Subcutaneous abdominal adipose tissue (tissue), 5 donors: ENCODE data around the gene SH3RF3.
A peak's percentile ranks its signal among the peaks of the same experiment; 100 is the strongest.

Source experiments
- H3K27ac ChIP-seq: one replicate; pipeline ENCODE4 v1.7.0; 2013; ENCODE audit warnings: low read depth, mild to moderate bottlenecking, inconsistent platforms, low read length, moderate library complexity
- H3K27me3 ChIP-seq, 5 donors: one replicate each; pipeline ENCODE4 v1.7.0; 2013; ENCODE audit warnings: low read length in 5 of 5, inconsistent platforms in 1 of 5; ENCODE audit not compliant: control insufficient read depth in 5 of 5, insufficient read depth in 4 of 5
- H3K36me3 ChIP-seq, 5 donors: one replicate each; pipeline ENCODE4 v1.7.0; 2013; ENCODE audit warnings: low read length in 5 of 5; ENCODE audit not compliant: control insufficient read depth in 5 of 5, insufficient read depth in 5 of 5
- H3K4me1 ChIP-seq, 5 donors: one replicate each; pipeline ENCODE4 v1.7.0; 2013; ENCODE audit warnings: low read length in 5 of 5, mild to moderate bottlenecking in 3 of 5, moderate library complexity in 1 of 5; ENCODE audit not compliant: control insufficient read depth in 5 of 5, insufficient read depth in 5 of 5
- H3K4me3 ChIP-seq, 5 donors: one replicate each; pipeline ENCODE4 v1.7.0; 2013; ENCODE audit warnings: low read length in 5 of 5, low read depth in 1 of 5
- H3K9ac ChIP-seq, 5 donors: one replicate each; pipeline ENCODE4 v1.7.0; 2013; ENCODE audit warnings: low read length in 5 of 5, mild to moderate bottlenecking in 4 of 5, moderate library complexity in 3 of 5
- H3K9me3 ChIP-seq, 5 donors: one replicate each; pipeline ENCODE4 v1.7.0; 2013; ENCODE audit warnings: low read length in 5 of 5; ENCODE audit not compliant: control insufficient read depth in 5 of 5
- donor health status: healthy.
- donor health status: healthy.
- donor health status: healthy.
- donor health status: healthy.
- donor health status: healthy.

The SH3RF3 gene

DNA sequence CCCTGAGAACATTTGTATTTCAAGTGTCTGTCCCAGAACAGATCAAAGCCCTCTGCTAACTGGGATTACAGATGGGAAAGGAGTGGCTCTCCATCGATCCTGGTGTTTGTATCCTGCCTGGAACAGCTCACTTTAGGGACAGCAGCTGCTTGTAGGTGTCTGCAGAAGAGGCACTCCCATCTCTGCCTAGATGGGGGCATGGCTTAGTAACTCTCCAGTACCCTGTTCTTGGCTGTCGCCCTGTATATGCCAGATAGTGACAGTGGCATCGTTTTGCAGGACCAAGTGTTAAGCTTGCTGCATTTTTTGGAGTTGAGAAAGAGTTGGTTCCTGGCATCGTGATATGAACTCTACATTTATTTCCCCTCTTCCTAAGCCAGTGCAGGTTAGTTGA, 189.9 kb downstream of the SH3RF3 start:
- peak overlapping the region in 3 of 5 donors; percentile 16 to 35 (median 27) for H3K9ac ChIP-seq
- peaks cover 30 to 54% (median 48%) of the 10 kb centered on the region in 5 donors for H3K4me1 ChIP-seq
- H3K27me3 ChIP-seq, result no peaks in the 10 kb centered on the region
- H3K27ac ChIP-seq, result peak overlapping the region; percentile 81
- H3K36me3 ChIP-seq, result no peaks in the 10 kb centered on the region
- H3K4me3 ChIP-seq, result peak overlapping the region in 1 of 5 donors; percentile 12
- no peaks in the 10 kb centered on the region for H3K9me3 ChIP-seq

DNA sequence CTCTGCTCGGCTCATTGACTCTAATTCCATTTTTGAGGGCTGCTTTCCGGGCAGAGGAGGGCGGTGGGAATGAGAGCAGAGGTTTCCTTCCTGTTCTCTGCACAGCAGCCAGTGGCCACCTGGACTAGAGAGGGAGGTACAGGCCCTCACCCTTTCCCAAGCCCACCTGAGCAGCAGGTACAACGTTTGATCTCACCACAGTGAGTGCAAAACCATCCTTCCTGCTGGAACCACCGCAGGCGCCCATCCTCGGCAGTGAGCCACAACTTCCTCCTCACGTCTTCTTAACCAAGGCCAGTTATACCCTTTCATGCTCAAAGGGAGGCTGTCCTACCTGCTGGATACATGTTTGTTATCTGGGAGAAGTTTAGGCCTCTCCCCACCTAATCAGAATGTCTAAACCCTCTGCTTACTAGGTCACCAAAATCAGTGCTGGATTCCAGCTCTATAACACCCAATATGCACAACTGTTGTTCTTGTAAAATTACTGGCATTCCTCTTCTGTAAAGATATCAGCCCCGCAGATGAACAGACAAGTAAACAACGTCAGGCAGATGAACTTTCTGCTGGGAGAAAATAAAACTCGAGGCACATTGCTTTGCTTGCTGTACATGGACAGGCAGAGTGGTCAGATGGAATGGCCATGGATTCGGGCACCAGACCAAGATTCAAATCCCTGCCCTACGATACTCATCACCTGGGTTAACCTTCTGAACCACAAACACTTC, 191.4 kb downstream of the SH3RF3 start:
- Histone ChIP-seq H3K4me1 (peaks cover 34 to 68% (median 61%) of the 10 kb centered on the region in 5 donors), H3K27ac (no peak overlapping the region), H3K4me3 (no peak overlapping the region)

DNA sequence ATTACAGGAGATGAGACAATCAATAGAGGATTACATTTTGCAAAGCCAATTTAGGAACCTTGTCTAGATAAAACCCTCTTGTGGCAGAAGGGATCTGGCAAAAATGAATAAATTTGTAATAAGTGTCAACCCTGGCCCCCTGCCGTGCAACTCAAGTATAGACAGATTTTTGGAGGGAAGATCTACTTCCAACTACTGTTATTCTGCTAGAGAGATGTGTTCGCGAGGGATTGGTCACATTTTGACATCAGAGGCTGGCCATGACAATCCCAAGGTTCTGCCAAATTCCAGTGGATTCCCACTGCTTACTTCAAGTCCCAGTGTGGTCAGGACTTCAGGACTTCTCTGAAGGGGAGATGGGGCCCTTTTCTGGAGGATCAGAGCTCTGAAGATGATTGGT, 192.6 kb downstream of the SH3RF3 start:
- Histone ChIP-seq H3K9me3 (no peaks in the 10 kb centered on the region), H3K36me3 (no peaks in the 10 kb centered on the region), H3K27me3 (no peaks in the 10 kb centered on the region), H3K4me3 (peak overlapping the region in 1 of 5 donors; percentile 19), H3K9ac (peak overlapping the region; percentile 14 to 66 (median 23)), H3K27ac (peak overlapping the region; percentile 77), H3K4me1 (peaks cover 38 to 80% (median 73%) of the 10 kb centered on the region in 5 donors)

More for the DNA sequence above, 191.4 kb downstream of the SH3RF3 start:
- no peaks in the 10 kb centered on the region for H3K27me3 ChIP-seq
- H3K9me3 ChIP-seq, result no peaks in the 10 kb centered on the region
- H3K36me3 ChIP-seq, result no peaks in the 10 kb centered on the region
- no peak overlapping the region for H3K9ac ChIP-seq

DNA sequence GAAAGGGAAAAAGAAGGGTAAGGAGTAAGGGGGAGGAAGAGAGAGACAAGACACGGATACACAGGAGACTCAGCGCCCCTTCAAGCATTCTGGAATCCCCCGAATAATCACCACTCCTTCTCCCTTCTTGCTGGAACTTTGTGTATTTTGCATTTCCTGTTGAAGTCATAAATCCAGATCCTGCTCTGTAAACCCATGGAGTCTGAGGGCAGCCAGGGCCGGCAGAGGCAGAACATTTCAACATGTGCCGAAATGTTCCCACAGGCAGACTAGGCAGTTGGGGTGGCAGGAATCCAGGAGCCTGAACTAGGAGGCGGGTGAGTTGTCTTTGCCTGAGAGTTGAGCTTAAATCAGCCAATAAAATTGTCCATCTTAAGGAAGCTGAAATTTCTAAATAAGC, 193.1 kb downstream of the SH3RF3 start:
- H3K9me3 ChIP-seq, result no peaks in the 10 kb centered on the region
- H3K36me3 ChIP-seq, result no peaks in the 10 kb centered on the region
- peak overlapping the region; percentile 77 for H3K27ac ChIP-seq
- peak overlapping the region in 1 of 5 donors; percentile 19 for H3K4me3 ChIP-seq
- H3K27me3 ChIP-seq, result no peaks in the 10 kb centered on the region
- H3K9ac ChIP-seq, result peak overlapping the region; percentile 14 to 66 (median 23)
- H3K4me1 ChIP-seq, result peaks cover 38 to 79% (median 76%) of the 10 kb centered on the region in 5 donors

DNA sequence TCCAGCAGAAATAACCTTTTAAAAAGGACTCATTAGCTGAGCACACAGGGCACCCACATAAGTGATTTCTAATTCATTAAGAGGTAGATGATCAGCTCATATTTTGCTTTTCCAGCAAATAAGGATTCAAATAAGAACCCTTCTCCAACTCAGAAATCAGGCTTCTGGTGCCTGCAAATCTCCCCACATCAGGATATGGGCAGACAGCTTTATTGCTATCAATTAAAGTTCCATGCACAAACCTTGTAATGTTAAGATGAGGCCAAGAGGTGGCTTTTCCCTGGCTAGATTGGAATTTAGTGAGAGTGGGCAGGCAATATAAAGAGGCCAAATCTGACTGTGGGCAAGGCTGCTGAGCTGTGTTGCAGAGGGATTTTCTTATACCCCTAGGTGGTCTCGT, 193.6 kb downstream of the SH3RF3 start:
- H3K27ac ChIP-seq, result peak overlapping the region; percentile 77
- peaks cover 35 to 74% (median 71%) of the 10 kb centered on the region in 5 donors for H3K4me1 ChIP-seq
- H3K9ac ChIP-seq, result no peak overlapping the region
- no peak overlapping the region for H3K4me3 ChIP-seq
- no peaks in the 10 kb centered on the region for H3K36me3 ChIP-seq
- H3K9me3 ChIP-seq, result no peaks in the 10 kb centered on the region
- no peaks in the 10 kb centered on the region for H3K27me3 ChIP-seq

GRCh38 chr2:109324861-109325260, 195.9 kb downstream of the SH3RF3 start:
- no peaks in the 10 kb centered on the region for H3K36me3 ChIP-seq
- peak overlapping the region; percentile 64 for H3K27ac ChIP-seq
- no peaks in the 10 kb centered on the region for H3K9me3 ChIP-seq
- peaks cover 21 to 65% (median 58%) of the 10 kb centered on the region in 5 donors for H3K4me1 ChIP-seq
- no peaks in the 10 kb centered on the region for H3K27me3 ChIP-seq
- H3K4me3 ChIP-seq, result peak overlapping the region in 1 of 5 donors; percentile 33
- H3K9ac ChIP-seq, result peak overlapping the region in 1 of 5 donors; percentile 27

DNA sequence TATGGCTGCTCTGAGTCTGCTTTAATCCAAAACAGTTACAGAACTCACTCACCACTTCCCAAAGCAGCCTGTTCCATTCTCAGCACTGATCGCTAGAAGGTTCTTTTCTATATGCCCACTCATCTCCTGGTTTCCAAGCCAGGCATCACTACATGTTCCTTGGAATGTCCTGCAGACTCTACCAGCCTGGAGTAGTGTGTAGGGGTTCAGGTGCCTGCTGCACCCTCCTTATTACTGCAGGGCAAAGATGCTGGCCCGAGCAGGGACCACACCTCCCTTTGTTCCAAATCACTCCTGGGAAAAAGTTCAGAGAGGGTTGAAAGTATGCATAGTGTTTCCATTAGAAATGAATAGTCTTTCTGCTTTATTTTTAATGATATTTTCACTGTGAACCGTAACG, 196.6 kb downstream of the SH3RF3 start:
- Histone ChIP-seq H3K4me1 (peaks cover 21 to 72% (median 63%) of the 10 kb centered on the region in 5 donors), H3K27ac (peak overlapping the region; percentile 64), H3K9me3 (no peaks in the 10 kb centered on the region), H3K4me3 (no peak overlapping the region), H3K27me3 (no peaks in the 10 kb centered on the region), H3K9ac (no peak overlapping the region), H3K36me3 (no peaks in the 10 kb centered on the region)

DNA sequence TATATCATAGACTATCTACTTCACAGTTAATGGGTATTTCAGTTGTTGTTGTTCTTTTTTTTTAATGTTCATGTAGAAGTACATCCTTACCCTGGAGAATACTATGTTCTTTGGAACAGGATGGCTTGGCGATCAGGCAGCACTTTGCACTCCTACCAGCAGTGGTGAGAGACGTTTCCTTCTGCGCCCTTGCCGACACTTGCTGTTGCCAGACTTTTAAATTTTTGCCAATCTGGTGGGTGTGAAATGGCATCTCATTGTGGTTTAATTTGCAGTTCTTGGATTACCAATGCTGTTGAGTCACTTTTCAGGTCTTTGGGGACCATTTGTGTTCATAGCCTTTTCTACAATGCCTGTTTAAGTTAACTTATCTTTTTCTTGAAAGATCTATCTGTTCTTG, 197.3 kb downstream of the SH3RF3 start:
- Histone ChIP-seq H3K27me3 (no peaks in the 10 kb centered on the region), H3K36me3 (no peaks in the 10 kb centered on the region), H3K4me3 (no peak overlapping the region), H3K4me1 (peaks cover 21 to 72% (median 66%) of the 10 kb centered on the region in 5 donors), H3K9ac (no peak overlapping the region), H3K9me3 (no peaks in the 10 kb centered on the region), H3K27ac (peak overlapping the region; percentile 64)

DNA sequence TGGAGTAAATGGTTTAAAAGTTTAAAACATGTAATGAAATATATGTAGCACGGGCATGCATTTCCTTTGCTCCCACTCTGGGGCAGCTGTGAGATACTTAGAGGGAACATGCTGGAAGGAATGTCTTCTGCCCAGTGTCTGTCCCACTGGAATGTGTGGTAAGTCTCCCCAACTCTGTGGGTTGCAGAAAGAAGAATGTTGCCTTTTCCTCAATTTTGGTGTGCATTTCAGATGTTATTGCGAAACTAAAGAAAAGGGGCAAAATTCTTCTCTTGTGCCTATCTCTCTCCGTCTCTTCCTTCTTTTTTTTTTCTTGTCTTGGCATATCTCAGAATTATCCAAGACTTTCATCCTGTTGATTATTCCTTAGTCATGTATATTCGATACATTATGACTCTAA, 201.1 kb downstream of the SH3RF3 start:
- Histone ChIP-seq H3K27ac (no peak overlapping the region), H3K4me3 (no peak overlapping the region), H3K9me3 (no peaks in the 10 kb centered on the region), H3K4me1 (peaks cover 12 to 56% (median 52%) of the 10 kb centered on the region in 5 donors), H3K27me3 (no peaks in the 10 kb centered on the region), H3K9ac (no peak overlapping the region), H3K36me3 (no peaks in the 10 kb centered on the region)

- Histone ChIP-seq H3K9ac (no peak overlapping the region), H3K27ac (no peak overlapping the region), H3K4me1 (peaks cover 10 to 55% (median 51%) of the 10 kb centered on the region in 5 donors), H3K4me3 (no peak overlapping the region), H3K9me3 (no peaks in the 10 kb centered on the region), H3K36me3 (no peaks in the 10 kb centered on the region), H3K27me3 (no peaks in the 10 kb centered on the region)
Measured at GRCh38 chr2:109331081-109331480, 202.1 kb downstream of the SH3RF3 start.
